ENCODE data around the gene COL11A2.
"Not testable (repeated sequence)": the region's sequence is repeated elsewhere in the genome, so short reads cannot be mapped to it uniquely, and the experiment has no call there.

The COL11A2 gene

DNA sequence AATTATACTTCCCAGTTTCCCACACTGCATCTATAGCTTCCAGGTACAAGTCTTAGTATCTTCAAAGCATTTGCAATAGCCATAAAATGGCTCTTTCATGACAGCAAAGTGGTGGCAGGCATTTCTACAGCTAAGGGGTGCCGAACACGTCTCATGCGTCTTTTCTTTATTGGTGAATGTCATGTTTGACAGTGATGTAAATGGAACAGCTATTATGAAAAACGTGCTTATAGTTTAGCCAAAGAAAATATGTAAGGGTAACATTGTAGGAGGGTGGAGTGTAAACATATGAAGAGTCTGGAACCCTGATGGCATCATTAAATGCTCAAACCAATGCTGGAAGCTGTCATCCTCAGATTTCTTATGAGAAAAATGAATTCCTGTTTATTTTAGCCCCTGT, 37.9 kb downstream of the COL11A2 start:
- DNase-seq (ENCODE audit: low read depth) = no peak

GRCh38 chr6:33151050-33151449, 41.2 kb downstream of the COL11A2 start:
- no peak for DNase-seq (ENCODE audit: low read depth)

- not testable (repeated sequence) for DNase-seq (ENCODE audit: low read depth)
These were observed 41.7 kb downstream of the COL11A2 start for GRCh38 chr6:33150560-33150959.

GRCh38 chr6:33147807-33148666, 44.2 kb downstream of the COL11A2 start:
- DNase-seq (ENCODE audit: low read depth) = no peak

- DNase-seq (ENCODE audit: low read depth) = no peak
These were observed 47.9 kb downstream of the COL11A2 start for GRCh38 chr6:33144373-33144772.

- DNase-seq (ENCODE audit: low read depth) = no peak
These were observed 49.0 kb downstream of the COL11A2 start for GRCh38 chr6:33143113-33143770.

DNA sequence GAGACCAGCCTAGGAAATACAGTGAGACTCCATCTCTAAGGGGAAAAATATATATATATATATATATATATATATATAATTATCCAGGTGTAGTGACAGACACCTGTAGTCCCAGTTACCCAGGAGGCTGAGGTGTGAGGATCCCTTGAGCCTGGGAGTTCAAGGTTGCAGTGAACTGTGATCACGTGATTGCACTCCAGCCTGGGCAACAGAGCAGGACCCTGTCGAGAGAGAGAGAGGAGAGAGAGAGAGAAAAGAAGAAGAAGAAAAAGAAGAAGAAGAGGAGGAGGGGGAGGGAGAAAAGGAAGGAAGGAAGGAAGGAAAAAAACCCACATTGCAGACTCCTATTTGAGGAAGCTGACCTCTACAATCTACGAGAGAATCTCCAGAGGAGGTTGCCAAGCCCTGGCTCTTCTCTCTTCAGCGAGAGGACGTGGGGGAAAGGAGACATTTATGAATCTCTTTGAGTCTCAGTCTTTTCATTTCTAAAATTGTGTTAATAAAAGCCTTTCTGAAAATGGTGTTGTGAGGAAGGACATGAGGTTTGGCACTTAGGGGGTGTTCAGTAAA, 49.7 kb downstream of the COL11A2 start:
- DNase-seq (ENCODE audit: low read depth) = no peak

- DNase-seq (ENCODE audit: low read depth) = no peak
These were observed 51.7 kb downstream of the COL11A2 start for GRCh38 chr6:33140556-33140955.

GRCh38 chr6:33139596-33140206, 52.6 kb downstream of the COL11A2 start:
- no peak for DNase-seq (ENCODE audit: low read depth)

GRCh38 chr6:33136310-33136900, 55.9 kb downstream of the COL11A2 start:
- DNase-seq (ENCODE audit: low read depth) = no peak

DNA sequence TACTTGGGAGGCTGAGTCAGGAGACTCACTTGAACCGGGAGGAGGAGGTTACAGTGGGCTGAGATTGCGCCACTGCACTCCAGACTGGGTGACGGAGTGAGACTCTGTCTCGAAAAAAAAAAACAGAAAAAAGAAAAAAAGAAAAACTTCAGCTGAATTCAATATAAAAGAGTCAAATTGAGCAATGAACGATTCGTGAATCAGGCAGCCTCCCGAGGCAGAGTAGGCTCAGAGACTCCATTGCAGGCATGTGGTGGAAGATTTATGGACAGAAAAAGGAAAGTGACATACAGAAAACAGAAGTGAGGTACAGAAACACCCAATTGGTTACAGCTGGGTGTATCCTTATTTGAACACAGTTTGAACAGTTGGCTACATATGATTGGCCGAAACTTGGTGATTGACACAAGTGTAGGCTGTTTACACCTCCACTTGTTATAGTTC, 60.2 kb downstream of the COL11A2 start:
- no peak for DNase-seq (ENCODE audit: low read depth)

- DNase-seq (ENCODE audit: low read depth) = no peak
These were observed 63.9 kb downstream of the COL11A2 start for GRCh38 chr6:33128318-33128717.

DNA sequence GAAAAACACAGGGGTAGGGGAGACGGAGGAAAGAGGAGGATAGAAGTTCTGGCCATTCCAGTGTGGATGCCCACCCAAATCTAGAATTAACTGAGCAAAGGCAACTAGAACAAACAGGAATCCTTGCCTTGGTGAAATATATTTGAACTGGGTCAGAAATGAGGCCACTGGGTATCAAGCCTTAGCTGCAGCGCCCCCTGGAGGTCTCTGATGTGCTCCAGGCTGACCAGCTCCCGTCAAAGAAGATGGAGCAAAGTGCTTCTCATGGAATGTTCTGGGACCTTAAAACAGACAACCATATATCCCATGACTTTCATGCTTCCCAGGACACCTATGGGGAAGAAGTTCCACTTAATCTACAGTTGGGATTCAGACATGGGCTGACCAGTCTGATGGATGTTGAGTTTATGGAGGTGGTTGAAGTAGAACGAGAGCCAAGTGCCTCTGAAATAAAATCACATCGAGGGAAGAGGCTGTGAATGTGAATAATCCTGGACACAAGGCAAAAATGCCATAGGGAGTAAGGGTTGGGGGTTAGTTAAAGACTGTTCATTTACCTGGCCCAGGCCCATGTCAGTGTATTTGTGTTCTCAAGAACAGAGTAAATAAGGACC, 66.1 kb downstream of the COL11A2 start:
- DNase-seq (ENCODE audit: low read depth) = peak; percentile 23

GRCh38 chr6:33124947-33125346, 67.3 kb downstream of the COL11A2 start:
- no peak for DNase-seq (ENCODE audit: low read depth)

DNA sequence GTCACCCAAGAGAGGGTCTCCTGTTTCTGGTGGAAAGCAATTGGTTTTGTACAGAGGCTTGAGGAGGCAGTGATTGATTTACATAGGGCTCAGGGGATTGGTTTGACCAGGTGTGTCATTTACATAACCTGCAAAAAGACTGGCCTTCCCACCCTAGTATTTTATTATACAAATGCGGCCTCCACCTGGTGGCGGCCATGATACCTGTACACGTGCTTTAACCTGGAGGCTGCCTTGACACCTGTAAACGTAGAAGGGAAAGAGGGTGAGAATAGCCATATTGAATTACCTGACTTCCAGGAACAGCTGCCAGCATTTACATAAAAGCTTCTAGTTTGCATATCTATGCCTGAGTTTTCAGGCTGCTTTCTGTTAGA, 67.8 kb downstream of the COL11A2 start:
- DNase-seq (ENCODE audit: low read depth) = no peak

GRCh38 chr6:33123732-33124524, 68.3 kb downstream of the COL11A2 start:
- DNase-seq (ENCODE audit: low read depth) = no peak

GRCh38 chr6:33123181-33123580, 69.1 kb downstream of the COL11A2 start:
- no peak for DNase-seq (ENCODE audit: low read depth)

DNA sequence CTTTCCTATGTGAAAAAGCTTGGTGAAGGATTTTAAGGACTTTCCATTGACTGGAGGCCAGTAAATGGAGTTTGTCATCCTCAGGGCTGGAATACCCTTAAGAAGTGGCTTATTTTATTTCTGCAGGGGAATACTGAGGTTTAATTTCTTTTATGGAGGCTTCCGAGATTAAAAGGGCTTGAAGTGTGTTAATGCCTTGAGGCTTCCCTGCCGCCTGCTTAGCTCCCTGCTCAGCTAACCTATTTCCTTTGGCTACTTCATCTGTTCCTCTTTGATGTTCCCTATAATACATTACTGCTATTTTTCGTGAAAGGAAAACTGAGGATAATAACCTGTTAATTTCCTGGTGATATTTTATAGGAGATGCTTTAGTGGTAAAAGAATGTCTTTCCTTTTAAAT, 72.3 kb downstream of the COL11A2 start:
- DNase-seq (ENCODE audit: low read depth) = no peak

- no peak for DNase-seq (ENCODE audit: low read depth)
These were observed 73.6 kb downstream of the COL11A2 start for GRCh38 chr6:33118525-33119123.

DNA sequence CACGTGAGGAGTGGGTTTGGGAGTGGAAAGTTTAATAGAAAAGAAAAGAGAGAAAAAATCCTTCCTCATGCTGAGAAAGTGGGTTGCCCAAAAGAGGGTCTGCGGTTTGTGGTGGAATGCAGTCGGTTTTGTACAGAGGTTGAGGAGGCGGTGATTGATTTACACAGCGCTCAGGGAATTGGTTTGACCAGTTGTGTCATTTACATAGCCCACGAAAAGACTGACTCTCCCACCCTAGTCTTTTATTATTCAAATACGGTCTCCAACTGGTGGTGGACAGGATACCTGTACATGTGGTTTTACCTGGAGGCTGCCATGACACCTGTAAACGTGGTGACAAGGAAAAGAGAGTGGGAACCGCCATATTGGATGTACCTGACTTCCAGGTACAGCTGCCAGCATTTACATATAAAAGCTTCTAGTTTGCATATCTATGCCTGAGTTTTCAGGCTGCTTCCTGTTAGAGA, 74.4 kb downstream of the COL11A2 start:
- no peak for DNase-seq (ENCODE audit: low read depth)

All from T-helper 22 cell (primary cell).